ENCODE results near the gene BRCA1.
A peak's percentile ranks its signal among the peaks of the same experiment; 100 is the strongest.

The BRCA1 gene

GRCh38 chr17:42997984-42998938 lies 126.9 kb downstream of the BRCA1 start, which contains the start of gene RPL27:
Gene RPL27 (plus strand): TSS chr17:42998419. CDS start chr17:42998751, 332 bp downstream.
- ATAC-seq (ENCODE audit: low read depth) (peak; percentile 90), DNase-seq (ENCODE audit: low spot score) (peak; percentile 98)
- TF ChIP-seq CTCF (IDR thresholded peaks at IDR 0.05; ENCODE audit: poor library complexity, severe bottlenecking): peak; percentile 95
- H3K9me3 ChIP-seq (ENCODE audit: severe bottlenecking): no peaks in the 10 kb centered on the region
- H3K36me3 ChIP-seq (ENCODE audit: low read depth): peaks cover 50% of the 10 kb centered on the region
- peak within 1 kb of the TSS; percentile 74 for H3K4me3 ChIP-seq (ENCODE audit: severe bottlenecking)
- no peaks in the 10 kb centered on the region for H3K27me3 ChIP-seq (ENCODE audit: insufficient read depth, poor library complexity, severe bottlenecking)
- peaks cover 32% of the 10 kb centered on the region for H3K4me1 ChIP-seq (ENCODE audit: insufficient read depth, poor library complexity, severe bottlenecking)
- peak within 1 kb of the TSS; percentile 85 for H3K27ac ChIP-seq (ENCODE audit: poor library complexity, severe bottlenecking)

- Histone ChIP-seq H3K27me3 (ENCODE audit: insufficient read depth, poor library complexity, severe bottlenecking) (no peaks in the 10 kb centered on the region), H3K27ac (ENCODE audit: poor library complexity, severe bottlenecking) (peak overlapping the region; percentile 85), H3K4me3 (ENCODE audit: severe bottlenecking) (peak overlapping the region; percentile 74), H3K9me3 (ENCODE audit: severe bottlenecking) (no peaks in the 10 kb centered on the region), H3K36me3 (ENCODE audit: low read depth) (peaks cover 50% of the 10 kb centered on the region), H3K4me1 (ENCODE audit: insufficient read depth, poor library complexity, severe bottlenecking) (peaks cover 32% of the 10 kb centered on the region)
- ATAC-seq (ENCODE audit: low read depth): no peak
- no peak for DNase-seq (ENCODE audit: low spot score)
- TF ChIP-seq CTCF (IDR thresholded peaks at IDR 0.05; ENCODE audit: poor library complexity, severe bottlenecking): no peak
These were observed 127.7 kb downstream of the BRCA1 start for GRCh38 chr17:42997390-42997983.
